Measurements from ENCODE around the gene CCBE1.

CCBE1 gene

DNA sequence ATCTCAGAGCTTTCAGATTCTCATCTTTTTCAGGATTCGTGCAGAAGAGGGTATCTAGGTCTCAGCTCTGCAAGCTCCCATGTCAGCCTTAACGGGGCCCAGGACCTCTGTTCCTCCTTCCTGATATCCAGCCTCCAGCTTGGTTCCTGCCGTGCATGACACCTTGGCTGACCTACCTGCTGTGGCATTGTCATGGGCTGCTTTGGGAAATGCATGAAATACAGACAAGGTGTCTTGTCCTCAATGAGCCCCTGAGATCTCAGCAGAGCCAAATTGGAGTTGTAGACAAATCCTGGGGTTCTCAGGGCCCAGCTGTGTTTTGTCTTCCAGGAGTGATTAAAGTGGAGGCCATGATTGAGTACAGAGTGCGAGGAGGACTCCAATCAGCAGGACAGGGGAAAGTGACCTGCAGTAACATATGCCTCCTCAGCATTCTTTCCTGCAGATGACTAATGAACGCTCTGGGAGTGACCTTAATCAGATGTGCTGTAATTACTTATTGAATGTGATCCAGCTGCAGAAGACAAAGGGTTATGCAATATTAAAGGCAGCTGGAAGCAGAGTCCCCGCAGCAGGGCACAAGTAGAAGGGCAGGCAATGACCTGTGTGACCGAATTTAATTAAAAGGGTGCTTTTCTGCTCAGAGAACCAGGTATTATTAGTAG lies 141.1 kb downstream of the CCBE1 start:
- no peaks in the 10 kb centered on the region for H3K36me3 ChIP-seq
- TF ChIP-seq, protein P1, sequence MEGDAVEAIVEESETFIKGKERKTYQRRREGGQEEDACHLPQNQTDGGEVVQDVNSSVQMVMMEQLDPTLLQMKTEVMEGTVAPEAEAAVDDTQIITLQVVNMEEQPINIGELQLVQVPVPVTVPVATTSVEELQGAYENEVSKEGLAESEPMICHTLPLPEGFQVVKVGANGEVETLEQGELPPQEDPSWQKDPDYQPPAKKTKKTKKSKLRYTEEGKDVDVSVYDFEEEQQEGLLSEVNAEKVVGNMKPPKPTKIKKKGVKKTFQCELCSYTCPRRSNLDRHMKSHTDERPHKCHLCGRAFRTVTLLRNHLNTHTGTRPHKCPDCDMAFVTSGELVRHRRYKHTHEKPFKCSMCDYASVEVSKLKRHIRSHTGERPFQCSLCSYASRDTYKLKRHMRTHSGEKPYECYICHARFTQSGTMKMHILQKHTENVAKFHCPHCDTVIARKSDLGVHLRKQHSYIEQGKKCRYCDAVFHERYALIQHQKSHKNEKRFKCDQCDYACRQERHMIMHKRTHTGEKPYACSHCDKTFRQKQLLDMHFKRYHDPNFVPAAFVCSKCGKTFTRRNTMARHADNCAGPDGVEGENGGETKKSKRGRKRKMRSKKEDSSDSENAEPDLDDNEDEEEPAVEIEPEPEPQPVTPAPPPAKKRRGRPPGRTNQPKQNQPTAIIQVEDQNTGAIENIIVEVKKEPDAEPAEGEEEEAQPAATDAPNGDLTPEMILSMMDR (IDR thresholded peaks at IDR 0.05; ENCODE audit: low read depth, low read length) = no peak
- peak; percentile 42 for DNase-seq
- no peaks in the 10 kb centered on the region for H3K9me3 ChIP-seq
- H3K4me1 ChIP-seq = peaks cover 7% of the 10 kb centered on the region
- H3K4me3 ChIP-seq (ENCODE audit: low read depth, low read length) = no peak overlapping the region
- H3K27me3 ChIP-seq = no peaks in the 10 kb centered on the region

DNA sequence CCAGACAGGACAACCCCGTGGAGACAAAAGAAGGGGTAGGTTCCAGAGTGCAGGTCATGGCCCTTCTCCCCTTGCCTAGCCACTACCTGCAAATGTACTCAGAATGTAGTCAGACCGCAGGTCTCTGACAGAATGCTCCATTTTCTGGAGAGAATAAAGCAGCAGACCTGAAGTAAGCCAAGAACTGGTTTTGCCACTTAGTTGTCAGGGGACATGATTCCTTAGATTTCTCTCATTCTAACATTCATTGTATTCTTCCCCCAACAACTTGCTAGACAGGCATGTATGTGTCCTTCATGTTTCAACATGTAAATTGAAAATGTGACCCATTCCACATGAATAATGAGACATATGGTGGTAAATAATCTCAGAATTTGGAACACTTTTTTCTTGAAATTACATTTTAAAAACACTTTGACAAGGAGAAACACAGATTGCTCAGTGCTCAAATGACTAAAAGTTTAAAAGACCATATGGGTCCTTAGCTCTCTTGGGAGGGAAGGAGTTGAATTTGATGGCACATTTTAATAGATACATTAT lies 142.4 kb downstream of the CCBE1 start:
- no peak overlapping the region for H3K4me3 ChIP-seq (ENCODE audit: low read depth, low read length)
- TF ChIP-seq, protein P1 (IDR thresholded peaks at IDR 0.05; ENCODE audit: low read depth, low read length) = no peak
- H3K9me3 ChIP-seq = no peaks in the 10 kb centered on the region
- H3K27me3 ChIP-seq = no peaks in the 10 kb centered on the region
- no peak for DNase-seq
- peaks cover 7% of the 10 kb centered on the region for H3K4me1 ChIP-seq
- H3K36me3 ChIP-seq = no peaks in the 10 kb centered on the region

DNA sequence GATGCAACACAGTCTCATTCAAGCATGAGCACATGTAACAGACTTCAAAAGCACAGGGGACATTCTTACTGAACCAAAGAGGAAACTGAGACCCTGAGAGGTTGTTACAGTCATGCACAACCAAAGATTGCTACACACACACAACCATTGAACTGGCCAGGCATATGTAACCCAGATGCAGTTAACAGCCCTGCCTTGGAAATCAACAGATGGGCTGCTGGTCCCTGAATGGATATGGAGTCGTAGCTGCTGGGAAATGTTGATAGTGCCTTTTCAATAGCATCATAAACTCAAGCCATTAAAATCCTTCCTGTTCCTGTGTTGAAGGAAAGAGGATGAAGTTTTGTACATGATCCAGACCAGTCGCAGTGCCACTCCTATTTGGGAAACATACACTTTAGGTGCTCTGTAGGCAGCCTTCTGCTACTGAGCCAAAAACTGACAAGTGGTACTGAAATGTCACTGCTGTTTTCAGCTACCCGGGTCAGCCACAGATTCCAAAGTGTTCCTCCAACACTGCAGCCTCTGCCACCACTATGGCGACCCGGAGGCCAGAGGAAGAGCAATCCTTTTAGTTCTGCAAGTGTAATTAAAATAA lies 143.9 kb downstream of the CCBE1 start:
- TF ChIP-seq, protein P1 (IDR thresholded peaks at IDR 0.05; ENCODE audit: low read depth, low read length) = no peak
- Histone ChIP-seq H3K4me1 (peaks cover 7% of the 10 kb centered on the region), H3K9me3 (no peaks in the 10 kb centered on the region), H3K27me3 (no peaks in the 10 kb centered on the region), H3K36me3 (no peaks in the 10 kb centered on the region), H3K4me3 (ENCODE audit: low read depth, low read length) (no peak overlapping the region)
- no peak for DNase-seq

DNA sequence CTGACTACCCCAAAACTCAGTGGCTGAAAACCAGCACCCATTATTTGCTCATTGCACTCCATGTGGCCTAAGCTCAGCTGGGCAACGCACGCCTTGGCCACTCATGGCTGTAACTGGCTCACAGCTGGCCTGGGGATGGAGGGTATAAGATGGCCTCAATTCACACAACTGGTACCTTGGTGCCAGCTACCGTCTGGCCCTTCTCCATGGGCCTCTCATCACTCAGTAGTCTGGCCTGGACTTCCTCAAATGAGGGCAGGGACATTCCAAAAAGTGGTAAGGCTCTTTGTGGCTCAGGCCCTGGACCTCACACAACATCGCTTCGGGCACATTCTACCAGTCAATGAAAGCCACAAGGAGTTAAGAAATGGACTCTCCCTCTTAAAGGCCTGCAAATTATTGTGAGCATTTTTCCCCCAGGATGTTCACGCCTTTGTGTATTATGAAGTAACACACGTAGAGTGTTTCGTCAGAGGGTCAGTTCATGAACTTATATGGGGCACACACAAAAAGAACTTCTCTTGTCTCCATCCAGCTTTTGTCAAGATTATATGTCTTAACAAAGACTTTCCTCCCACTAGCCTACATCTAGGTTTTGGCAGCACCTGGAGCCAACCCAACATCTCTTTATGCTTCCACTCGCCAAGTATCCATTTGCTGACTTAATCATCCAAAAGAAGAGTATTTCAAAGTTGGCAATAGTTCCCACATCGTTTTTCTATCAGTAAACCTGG lies 145.2 kb downstream of the CCBE1 start:
- Histone ChIP-seq H3K4me3 (ENCODE audit: low read depth, low read length) (no peak overlapping the region), H3K9me3 (no peaks in the 10 kb centered on the region), H3K27me3 (no peaks in the 10 kb centered on the region), H3K4me1 (peaks cover 7% of the 10 kb centered on the region), H3K36me3 (no peaks in the 10 kb centered on the region)
- TF ChIP-seq, protein P1 (IDR thresholded peaks at IDR 0.05; ENCODE audit: low read depth, low read length) = no peak
- no peak for DNase-seq

DNA sequence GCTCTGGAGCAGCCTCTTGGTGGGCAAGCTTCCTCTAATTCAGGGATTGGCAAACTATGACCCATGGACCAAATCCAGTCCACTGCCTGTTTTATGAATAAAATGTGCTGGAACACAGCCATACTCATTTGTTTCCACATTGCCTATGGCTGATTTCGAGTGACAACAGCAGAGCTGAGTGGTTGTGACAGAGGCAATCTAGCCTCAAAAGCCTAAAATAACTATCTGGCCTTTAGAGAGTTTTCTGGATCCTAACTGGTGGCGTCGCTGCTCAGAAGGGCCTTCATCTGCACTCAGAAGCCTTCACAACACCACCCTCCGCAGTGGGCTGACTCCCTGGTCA lies 147.1 kb downstream of the CCBE1 start:
- DNase-seq = no peak
- Histone ChIP-seq H3K4me3 (ENCODE audit: low read depth, low read length) (no peak overlapping the region), H3K36me3 (no peaks in the 10 kb centered on the region), H3K27me3 (no peaks in the 10 kb centered on the region), H3K9me3 (no peaks in the 10 kb centered on the region), H3K4me1 (peaks cover 2% of the 10 kb centered on the region; the same call in 1 of the 2 replicates)
- TF ChIP-seq, protein P1 (IDR thresholded peaks at IDR 0.05; ENCODE audit: low read depth, low read length) = no peak
